ENCODE measurements around the gene DCXR. TPM values are rescaled to one million over a fixed set of nuclear protein-coding genes. Genes with fewer than 3 reads are reported as not detected.
A peak's percentile ranks its signal among the peaks of the same experiment; 100 is the strongest.

Gene DCXR
- total and polyA plus RNA-seq, 2 of the 13 experiments (the other 11 are each of a cell fraction or from before 2014, with no cell fraction given) = 287 to 311 TPM

DNA sequence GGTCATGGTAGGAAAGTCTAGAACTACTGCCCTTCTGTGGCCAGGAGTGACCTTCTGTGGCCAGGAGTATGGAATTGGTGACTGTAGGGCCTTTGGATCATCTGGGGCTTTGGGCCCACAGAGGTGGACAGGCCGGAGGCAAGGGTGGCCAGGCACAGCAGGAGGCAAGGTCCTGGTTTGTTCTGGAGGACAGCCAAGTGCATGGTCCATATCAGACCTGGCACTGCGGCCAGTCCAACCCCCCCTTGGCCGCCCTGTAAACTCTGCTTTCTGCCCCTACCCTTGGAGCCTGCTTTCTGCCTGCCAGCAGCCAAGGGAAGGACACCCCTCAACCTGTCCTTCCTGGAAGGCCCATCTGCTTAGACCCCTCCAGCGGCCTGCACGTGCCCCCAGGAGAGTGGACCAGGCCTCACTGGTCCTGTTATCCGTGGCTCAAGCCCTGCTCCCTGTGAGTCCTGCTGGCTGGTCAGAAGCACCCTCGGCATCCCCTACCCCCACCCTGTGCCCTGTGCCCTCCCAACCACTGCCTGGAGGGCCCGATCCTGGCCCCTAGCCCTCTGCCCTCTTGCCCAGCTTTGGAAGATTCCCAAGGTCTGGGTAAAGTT lies 2.3 kb upstream of the DCXR start (continued):
- TF ChIP-seq, protein P1, sequence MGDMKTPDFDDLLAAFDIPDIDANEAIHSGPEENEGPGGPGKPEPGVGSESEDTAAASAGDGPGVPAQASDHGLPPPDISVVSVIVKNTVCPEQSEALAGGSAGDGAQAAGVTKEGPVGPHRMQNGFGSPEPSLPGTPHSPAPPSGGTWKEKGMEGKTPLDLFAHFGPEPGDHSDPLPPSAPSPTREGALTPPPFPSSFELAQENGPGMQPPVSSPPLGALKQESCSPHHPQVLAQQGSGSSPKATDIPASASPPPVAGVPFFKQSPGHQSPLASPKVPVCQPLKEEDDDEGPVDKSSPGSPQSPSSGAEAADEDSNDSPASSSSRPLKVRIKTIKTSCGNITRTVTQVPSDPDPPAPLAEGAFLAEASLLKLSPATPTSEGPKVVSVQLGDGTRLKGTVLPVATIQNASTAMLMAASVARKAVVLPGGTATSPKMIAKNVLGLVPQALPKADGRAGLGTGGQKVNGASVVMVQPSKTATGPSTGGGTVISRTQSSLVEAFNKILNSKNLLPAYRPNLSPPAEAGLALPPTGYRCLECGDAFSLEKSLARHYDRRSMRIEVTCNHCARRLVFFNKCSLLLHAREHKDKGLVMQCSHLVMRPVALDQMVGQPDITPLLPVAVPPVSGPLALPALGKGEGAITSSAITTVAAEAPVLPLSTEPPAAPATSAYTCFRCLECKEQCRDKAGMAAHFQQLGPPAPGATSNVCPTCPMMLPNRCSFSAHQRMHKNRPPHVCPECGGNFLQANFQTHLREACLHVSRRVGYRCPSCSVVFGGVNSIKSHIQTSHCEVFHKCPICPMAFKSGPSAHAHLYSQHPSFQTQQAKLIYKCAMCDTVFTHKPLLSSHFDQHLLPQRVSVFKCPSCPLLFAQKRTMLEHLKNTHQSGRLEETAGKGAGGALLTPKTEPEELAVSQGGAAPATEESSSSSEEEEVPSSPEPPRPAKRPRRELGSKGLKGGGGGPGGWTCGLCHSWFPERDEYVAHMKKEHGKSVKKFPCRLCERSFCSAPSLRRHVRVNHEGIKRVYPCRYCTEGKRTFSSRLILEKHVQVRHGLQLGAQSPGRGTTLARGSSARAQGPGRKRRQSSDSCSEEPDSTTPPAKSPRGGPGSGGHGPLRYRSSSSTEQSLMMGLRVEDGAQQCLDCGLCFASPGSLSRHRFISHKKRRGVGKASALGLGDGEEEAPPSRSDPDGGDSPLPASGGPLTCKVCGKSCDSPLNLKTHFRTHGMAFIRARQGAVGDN (CRISPR knock-in tag; IDR thresholded peaks at IDR 0.05) = peak; percentile 90
- no peak for TF ChIP-seq ATF7 (IDR thresholded peaks at IDR 0.05)
- TF ChIP-seq ATF7 (CRISPR knock-in tag; IDR thresholded peaks at IDR 0.05) = no peak
- no peak for TF ChIP-seq MEF2D (CRISPR knock-in tag; IDR thresholded peaks at IDR 0.05)
- no peak for TF ChIP-seq U2AF1 (optimal IDR thresholded peaks at IDR 0.05; ENCODE audit: low read depth, low read length)
- TF ChIP-seq RBM39 (IDR thresholded peaks at IDR 0.05; ENCODE audit: low read depth, low read length, poor library complexity, severe bottlenecking) = no peak
- TF ChIP-seq, protein P2, sequence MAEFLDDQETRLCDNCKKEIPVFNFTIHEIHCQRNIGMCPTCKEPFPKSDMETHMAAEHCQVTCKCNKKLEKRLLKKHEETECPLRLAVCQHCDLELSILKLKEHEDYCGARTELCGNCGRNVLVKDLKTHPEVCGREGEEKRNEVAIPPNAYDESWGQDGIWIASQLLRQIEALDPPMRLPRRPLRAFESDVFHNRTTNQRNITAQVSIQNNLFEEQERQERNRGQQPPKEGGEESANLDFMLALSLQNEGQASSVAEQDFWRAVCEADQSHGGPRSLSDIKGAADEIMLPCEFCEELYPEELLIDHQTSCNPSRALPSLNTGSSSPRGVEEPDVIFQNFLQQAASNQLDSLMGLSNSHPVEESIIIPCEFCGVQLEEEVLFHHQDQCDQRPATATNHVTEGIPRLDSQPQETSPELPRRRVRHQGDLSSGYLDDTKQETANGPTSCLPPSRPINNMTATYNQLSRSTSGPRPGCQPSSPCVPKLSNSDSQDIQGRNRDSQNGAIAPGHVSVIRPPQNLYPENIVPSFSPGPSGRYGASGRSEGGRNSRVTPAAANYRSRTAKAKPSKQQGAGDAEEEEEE (CRISPR knock-in tag; IDR thresholded peaks at IDR 0.05; ENCODE audit: borderline replicate concordance) = no peak
- TF ChIP-seq, protein P3, sequence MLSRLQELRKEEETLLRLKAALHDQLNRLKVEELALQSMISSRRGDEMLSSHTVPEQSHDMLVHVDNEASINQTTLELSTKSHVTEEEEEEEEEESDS (CRISPR knock-in tag; IDR thresholded peaks at IDR 0.05; ENCODE audit: borderline replicate concordance) = no peak
- TF ChIP-seq KDM4B (CRISPR knock-in tag; IDR thresholded peaks at IDR 0.05) = 0 out of 2 replicates have a peak, but pooled peaks have one; percentile 16
- no peak for TF ChIP-seq RAD51 (IDR thresholded peaks at IDR 0.05; ENCODE audit: borderline replicate concordance)
- TF ChIP-seq, protein P4, sequence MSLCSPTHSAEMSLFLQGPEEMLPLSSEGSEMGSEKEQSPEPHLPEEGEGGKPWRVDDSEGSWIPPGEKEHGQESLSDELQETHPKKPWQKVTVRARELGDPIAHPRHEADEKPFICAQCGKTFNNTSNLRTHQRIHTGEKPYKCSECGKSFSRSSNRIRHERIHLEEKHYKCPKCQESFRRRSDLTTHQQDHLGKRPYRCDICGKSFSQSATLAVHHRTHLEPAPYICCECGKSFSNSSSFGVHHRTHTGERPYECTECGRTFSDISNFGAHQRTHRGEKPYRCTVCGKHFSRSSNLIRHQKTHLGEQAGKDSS (CRISPR knock-in tag; IDR thresholded peaks at IDR 0.05; ENCODE audit: borderline replicate concordance, low read depth) = 0 out of 2 replicates have a peak, but pooled peaks have one; percentile 44
- TF ChIP-seq ZNF225 (CRISPR knock-in tag; IDR thresholded peaks at IDR 0.05) = no peak
- TF ChIP-seq ZBTB38 (CRISPR knock-in tag; IDR thresholded peaks at IDR 0.05) = peak; percentile 65
- TF ChIP-seq, protein P5, sequence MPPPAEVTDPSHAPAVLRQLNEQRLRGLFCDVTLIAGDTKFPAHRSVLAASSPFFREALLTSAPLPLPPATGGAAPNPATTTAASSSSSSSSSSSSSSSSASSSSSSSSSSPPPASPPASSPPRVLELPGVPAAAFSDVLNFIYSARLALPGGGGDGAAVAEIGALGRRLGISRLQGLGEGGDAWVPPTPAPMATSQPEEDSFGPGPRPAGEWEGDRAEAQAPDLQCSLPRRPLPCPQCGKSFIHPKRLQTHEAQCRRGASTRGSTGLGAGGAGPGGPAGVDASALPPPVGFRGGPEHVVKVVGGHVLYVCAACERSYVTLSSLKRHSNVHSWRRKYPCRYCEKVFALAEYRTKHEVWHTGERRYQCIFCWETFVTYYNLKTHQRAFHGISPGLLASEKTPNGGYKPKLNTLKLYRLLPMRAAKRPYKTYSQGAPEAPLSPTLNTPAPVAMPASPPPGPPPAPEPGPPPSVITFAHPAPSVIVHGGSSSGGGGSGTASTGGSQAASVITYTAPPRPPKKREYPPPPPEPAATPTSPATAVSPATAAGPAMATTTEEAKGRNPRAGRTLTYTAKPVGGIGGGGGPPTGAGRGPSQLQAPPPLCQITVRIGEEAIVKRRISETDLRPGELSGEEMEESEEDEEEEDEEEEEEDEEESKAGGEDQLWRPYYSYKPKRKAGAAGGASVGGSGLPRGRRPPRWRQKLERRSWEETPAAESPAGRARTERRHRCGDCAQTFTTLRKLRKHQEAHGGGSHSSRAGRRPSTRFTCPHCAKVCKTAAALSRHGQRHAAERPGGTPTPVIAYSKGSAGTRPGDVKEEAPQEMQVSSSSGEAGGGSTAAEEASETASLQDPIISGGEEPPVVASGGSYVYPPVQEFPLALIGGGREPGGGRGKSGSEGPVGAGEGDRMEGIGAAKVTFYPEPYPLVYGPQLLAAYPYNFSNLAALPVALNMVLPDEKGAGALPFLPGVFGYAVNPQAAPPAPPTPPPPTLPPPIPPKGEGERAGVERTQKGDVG (CRISPR knock-in tag; IDR thresholded peaks at IDR 0.05; ENCODE audit: borderline replicate concordance) = no peak
- no peak for TF ChIP-seq NFKBIZ (CRISPR knock-in tag; IDR thresholded peaks at IDR 0.05)
- no peak for TF ChIP-seq ZNF549 (CRISPR knock-in tag; IDR thresholded peaks at IDR 0.05)
- no peak for TF ChIP-seq ZNF230 (CRISPR knock-in tag; IDR thresholded peaks at IDR 0.05)
- TF ChIP-seq ZC3H4 (CRISPR knock-in tag; IDR thresholded peaks at IDR 0.05; ENCODE audit: borderline replicate concordance) = no peak
- no peak for TF ChIP-seq ZNF451 (CRISPR knock-in tag; IDR thresholded peaks at IDR 0.05)
- no peak for TF ChIP-seq POLR2G (IDR thresholded peaks at IDR 0.05; ENCODE audit: low read depth, low read length)
- no peak for TF ChIP-seq SP5 (CRISPR knock-in tag; IDR thresholded peaks at IDR 0.05; ENCODE audit: borderline replicate concordance, low read depth)
